ENCODE results near the gene GPR143.

DNA sequence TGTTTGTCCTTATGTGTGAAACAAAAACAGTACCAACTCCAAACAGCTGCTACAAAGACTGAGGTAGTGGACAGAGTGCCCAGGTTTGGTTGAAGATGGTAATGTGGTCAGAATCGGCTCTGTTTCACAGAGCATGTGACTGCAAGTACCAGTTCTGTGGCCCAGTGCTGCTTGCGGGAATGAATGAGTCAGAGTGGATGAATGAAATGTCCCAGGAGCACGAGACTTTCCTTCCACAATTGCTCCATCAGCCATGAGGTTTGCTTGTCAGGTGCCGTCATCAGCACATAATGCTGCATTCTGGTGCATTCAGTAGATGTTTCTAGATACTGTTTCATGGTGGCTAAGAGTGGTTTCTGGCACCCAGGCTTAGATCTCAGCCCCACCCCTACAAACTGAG is 84.2 kb downstream of the GPR143 start:
- no peak for TF ChIP-seq EZH2 (IDR thresholded peaks at IDR 0.05; ENCODE audit: insufficient read depth, poor library complexity, severe bottlenecking)
- no peak for TF ChIP-seq EZH2phosphoT487 (IDR thresholded peaks at IDR 0.05; ENCODE audit: insufficient read depth, low read depth)

Measured in GM23248 (cell line).